ENCODE data around the gene VOPP1.

DNA sequence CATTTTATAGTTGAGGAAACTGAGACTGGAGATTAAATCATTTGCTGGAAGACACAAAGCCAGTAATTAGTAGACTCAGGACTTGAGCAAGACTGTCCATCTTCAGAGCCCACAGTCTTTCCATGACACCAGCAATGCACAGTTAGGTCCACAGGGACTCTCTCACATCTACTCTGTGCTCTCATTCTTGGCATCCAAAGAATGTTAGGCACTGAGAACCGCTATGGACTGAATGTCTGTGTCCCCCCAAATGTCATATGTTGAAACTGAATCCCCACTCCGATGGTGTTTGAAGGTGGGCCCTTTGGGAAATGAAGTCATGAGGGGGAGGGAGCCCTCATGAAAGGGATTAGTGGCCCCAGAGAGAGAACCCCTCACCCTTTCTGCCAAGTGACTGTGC, 106.6 kb downstream of the VOPP1 start:
- no peak for TF ChIP-seq POLR2A (IDR thresholded peaks at IDR 0.05; ENCODE audit: low read length)
- no peak for TF ChIP-seq GATA1 (IDR thresholded peaks at IDR 0.05; ENCODE audit: low read depth, low read length)

Data from erythroblast (primary cell).